CD4-positive, alpha-beta T cell treated with Interleukin-17A for 4 hours (primary cell): ENCODE results near the gene MAPK4.

Experiments used
- DNase-seq: peaks from one replicate; pipeline ENCODE4 v3.0.0-alpha.2; 2020; ENCODE audit warnings: mixed read lengths

Gene MAPK4

DNA sequence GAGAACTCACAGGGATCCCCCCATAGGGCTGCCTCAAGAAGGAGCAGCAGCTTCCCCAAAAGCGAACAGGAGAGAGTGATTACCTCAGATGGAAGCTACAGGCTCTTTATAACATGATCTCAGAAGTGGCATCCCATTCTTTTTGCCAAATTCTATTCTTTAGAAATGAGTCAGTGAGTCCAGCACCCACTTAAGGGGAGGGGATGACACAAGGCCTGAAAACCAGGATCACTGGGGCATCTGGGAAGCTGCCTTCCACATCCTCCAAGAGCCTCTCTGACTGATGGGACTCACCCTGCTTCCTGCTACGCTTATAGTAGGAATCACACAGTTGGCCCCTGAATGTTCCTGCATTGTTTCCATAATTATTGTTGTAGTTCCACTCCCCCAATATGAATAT lies 96.5 kb downstream of the MAPK4 start:
- DNase-seq: no peak

- no peak for DNase-seq
These were observed 97.1 kb downstream of the MAPK4 start for GRCh38 chr18:50656841-50657470.

GRCh38 chr18:50658601-50659000 lies 98.7 kb downstream of the MAPK4 start:
- DNase-seq: no peak

DNA sequence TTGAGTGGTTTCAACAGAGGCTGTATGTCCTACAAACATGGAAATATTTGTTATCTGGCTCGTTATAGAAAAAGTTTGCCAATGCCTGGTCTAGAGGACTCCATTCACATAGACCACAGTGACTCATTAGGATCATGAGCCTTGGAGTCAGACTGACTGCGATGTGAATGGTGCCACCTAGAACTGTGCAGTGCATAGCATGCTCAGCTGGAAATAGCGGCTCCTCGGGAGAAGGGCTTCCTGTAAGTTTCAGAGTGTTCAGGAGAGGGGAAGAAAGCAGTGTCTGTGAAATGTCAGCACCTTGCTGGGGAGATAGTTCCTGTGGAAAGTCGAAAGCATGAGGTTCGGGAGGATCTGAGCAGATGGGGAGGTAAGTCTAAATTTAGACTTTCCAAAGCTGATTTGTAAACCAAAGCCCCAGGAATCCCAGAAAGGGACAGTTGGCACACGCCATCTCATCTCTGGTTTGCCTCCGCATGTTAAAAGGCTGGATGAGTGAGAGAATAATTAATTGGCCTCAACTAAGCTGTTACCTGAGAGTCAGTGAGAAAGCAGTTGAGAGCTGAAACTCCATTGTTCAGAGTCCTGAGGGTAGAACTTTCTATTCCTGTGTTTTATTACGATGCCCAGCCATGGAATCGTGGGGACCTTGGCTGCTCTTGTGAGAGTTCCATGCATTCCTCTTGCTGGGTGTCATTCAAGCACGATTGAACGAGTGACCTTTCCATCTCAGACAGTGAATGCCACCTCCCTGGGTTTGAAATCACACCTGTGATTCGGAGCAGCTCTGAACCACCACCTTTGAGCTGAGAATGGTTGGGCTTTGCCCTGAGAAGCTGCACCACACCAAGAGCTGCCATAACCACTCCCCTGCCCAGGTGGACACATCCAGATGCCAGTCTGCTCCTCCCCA lies 99.5 kb downstream of the MAPK4 start:
- no peak for DNase-seq

- DNase-seq: no peak
These were observed 101.1 kb downstream of the MAPK4 start for GRCh38 chr18:50661013-50661412.

GRCh38 chr18:50662177-50662576 lies 102.3 kb downstream of the MAPK4 start:
- DNase-seq: no peak

DNA sequence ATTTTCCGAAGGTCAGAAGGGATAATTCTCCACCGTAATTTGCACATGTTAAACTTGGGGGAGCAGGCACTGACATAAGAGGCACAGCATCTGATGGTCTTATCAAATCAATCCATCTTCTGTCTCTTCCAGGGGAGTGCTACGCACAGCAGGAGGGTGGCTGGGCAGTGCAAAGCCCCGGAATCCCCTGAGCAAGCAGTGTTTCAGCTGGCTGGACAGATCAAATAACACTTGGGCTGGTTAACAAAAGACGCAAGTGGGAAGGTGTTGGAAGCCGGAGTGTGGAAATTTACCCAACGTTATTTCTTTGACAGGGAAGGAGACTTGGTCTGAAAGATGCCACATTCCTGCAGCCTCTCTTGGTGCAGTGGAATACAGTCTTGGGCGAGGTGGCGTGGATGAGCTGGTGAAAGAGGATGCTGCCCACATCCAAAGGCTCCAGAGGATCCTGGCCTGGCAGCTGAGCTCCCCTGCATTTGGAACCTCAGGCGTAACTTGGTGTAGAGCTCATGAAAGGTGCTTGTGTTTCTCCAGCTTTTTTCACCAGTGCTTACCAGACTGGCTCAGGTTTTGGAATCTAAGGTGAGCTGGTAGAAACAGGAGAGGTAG lies 103.0 kb downstream of the MAPK4 start:
- no peak for DNase-seq

DNA sequence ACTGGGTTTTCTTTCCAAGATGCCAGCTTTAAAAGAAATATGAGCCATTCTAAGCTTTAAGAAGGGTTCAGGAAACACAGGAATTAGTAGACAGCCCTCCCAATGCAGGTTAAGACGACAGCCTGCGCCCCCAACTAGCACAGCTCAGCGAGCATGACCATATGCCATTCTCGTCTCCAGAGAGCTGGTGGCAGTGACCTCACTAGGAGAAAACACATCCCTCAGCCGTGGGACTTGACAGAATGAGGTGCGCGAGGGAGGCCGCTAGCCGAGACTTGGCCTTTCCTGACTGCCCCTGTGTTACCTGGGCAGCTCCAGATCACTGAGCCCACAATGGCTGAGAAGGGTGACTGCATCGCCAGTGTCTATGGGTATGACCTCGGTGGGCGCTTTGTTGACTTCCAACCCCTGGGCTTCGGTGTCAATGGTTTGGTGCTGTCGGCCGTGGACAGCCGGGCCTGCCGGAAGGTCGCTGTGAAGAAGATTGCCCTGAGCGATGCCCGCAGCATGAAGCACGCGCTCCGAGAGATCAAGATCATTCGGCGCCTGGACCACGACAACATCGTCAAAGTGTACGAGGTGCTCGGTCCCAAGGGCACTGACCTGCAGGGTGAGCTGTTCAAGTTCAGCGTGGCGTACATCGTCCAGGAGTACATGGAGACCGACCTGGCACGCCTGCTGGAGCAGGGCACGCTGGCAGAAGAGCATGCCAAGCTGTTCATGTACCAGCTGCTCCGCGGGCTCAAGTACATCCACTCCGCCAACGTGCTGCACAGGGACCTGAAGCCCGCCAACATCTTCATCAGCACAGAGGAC lies 103.9 kb downstream of the MAPK4 start:
- DNase-seq: no peak

GRCh38 chr18:50665015-50665414 lies 105.1 kb downstream of the MAPK4 start:
- no peak for DNase-seq

DNA sequence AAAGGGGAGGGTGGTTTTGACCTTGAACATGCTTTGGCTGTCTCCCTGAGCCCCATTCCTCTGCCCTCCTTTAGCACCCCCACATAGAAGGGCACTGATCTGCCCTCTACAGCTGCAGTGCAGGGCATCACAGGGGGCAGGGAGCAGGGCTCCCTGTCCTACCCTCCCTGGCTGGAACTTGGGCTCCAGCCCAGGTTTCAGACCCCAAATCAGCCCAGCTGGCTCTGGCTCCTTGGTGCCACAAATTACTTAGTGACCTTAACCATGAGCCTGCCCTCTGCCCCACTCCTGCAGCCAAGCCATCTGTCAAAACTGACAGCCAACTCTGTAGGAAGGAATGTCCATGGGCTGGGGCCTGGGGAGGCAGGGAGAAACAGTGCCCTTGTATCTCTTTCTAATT lies 105.6 kb downstream of the MAPK4 start:
- no peak for DNase-seq

GRCh38 chr18:50666536-50666935 lies 106.6 kb downstream of the MAPK4 start:
- DNase-seq: no peak

- no peak for DNase-seq
These were observed 111.5 kb downstream of the MAPK4 start for GRCh38 chr18:50671376-50671775.

GRCh38 chr18:50674307-50674980 lies 114.6 kb downstream of the MAPK4 start:
- DNase-seq: no peak

DNA sequence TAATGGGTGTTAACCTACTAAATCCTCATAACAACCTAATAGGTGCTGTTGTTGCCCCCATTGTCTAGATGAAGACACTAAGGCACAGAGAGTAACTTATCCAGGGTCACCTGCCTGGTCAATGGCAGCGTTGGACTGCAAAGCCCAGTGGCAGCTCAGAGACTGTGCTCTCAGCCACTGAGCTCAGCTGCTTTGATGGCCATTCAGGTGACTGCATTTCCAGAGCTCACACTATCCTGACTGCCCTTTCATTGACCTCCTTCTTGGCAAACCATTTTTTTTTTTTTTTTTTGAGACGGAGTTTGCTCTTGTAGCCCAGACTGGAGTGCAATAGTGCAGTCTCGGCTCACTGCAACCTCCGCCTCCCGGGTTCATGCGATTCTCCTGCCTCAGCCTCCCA lies 115.2 kb downstream of the MAPK4 start:
- no peak for DNase-seq

GRCh38 chr18:50678651-50679050 lies 118.8 kb downstream of the MAPK4 start:
- no peak for DNase-seq

GRCh38 chr18:50679056-50679455 lies 119.2 kb downstream of the MAPK4 start:
- DNase-seq: no peak

- DNase-seq: no peak
These were observed 119.8 kb downstream of the MAPK4 start for GRCh38 chr18:50679656-50680055.

- DNase-seq: no peak
These were observed 121.1 kb downstream of the MAPK4 start for GRCh38 chr18:50680966-50681365.

DNA sequence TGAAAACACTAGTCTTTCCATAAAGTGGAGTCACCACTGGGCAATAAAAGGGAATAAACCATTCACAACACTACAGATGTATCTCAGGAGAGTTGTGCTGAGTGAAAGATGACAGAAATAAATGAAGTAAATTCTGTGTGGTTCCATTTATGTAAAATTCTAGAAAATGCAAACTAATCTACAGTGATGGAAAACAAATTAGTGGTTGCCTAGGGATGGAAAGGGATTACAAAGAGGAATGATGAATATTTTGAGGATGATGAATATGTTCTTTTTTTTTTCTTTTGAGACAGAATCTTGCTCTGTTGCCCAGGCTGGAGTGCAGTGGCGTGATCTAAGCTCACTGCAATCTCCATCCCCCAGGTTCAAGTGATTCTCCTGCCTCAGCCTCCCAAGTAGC lies 123.0 kb downstream of the MAPK4 start:
- DNase-seq: no peak

GRCh38 chr18:50686409-50686808 lies 126.5 kb downstream of the MAPK4 start:
- DNase-seq: no peak

GRCh38 chr18:50687491-50687890 lies 127.6 kb downstream of the MAPK4 start:
- DNase-seq: no peak

DNA sequence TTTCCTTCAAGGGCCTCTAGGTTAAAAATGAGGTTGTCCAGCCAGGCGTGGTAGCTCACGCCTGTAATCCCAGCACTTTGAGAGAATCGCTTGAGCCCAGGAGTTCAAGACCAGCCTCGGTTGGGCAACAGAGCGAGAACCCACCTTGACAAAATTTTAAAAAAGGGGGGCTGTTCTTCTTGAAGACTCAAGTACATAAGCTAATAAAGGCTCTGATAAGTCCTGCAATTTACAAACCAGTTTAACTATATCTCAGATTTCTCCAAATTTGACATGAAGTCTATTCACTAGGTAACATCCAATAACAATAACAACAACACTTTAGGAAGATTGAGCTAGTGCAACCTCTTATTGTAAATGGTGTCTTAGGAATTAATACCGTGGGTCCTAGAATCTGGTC lies 129.7 kb downstream of the MAPK4 start:
- no peak for DNase-seq

- DNase-seq: no peak
These were observed 134.3 kb downstream of the MAPK4 start for GRCh38 chr18:50694147-50694546.
